LNCaP clone FGC (cell line): ENCODE measurements around the gene TNIK.

Experiments
- DNase-seq: peaks from one replicate; pipeline ENCODE4 v3.0.0-alpha.2; 2011; ENCODE audit warnings: low read depth
- H3K4me3 ChIP-seq: 2 replicates; pipeline ENCODE4 v1.5.1; 2011; ENCODE audit warnings: mild to moderate bottlenecking, low read depth, low read length, control low read depth
- TF ChIP-seq, protein P1 (sequence below): IDR thresholded peaks from 2 replicates; pipeline ENCODE4 v1.5.1; 2012; ENCODE audit warnings: mild to moderate bottlenecking; ENCODE audit not compliant: control insufficient read depth, insufficient read depth; ENCODE audit errors: extremely low read depth

TNIK gene

DNA sequence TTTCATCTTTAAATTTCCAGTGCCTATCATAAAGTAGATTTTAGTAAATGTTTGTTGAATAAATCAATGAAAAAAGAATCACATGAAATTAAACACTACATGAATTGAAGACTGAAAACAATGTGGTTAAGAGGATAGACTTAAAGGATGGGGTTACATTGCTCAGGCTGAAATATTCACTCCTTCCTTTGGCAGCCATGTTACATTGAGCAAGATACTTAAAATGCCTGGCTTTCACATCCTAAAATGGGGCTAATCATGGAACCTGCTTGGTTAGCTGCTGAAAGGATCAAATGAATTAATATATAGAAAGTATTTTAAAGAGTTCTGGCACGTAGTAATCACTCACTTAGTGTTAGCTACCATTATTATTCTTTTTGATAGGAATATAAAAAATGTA is 236.8 kb downstream of the TNIK start:
- no peak overlapping the region for H3K4me3 ChIP-seq
- TF ChIP-seq, protein P1, sequence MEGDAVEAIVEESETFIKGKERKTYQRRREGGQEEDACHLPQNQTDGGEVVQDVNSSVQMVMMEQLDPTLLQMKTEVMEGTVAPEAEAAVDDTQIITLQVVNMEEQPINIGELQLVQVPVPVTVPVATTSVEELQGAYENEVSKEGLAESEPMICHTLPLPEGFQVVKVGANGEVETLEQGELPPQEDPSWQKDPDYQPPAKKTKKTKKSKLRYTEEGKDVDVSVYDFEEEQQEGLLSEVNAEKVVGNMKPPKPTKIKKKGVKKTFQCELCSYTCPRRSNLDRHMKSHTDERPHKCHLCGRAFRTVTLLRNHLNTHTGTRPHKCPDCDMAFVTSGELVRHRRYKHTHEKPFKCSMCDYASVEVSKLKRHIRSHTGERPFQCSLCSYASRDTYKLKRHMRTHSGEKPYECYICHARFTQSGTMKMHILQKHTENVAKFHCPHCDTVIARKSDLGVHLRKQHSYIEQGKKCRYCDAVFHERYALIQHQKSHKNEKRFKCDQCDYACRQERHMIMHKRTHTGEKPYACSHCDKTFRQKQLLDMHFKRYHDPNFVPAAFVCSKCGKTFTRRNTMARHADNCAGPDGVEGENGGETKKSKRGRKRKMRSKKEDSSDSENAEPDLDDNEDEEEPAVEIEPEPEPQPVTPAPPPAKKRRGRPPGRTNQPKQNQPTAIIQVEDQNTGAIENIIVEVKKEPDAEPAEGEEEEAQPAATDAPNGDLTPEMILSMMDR = no peak
- DNase-seq = no peak

DNA sequence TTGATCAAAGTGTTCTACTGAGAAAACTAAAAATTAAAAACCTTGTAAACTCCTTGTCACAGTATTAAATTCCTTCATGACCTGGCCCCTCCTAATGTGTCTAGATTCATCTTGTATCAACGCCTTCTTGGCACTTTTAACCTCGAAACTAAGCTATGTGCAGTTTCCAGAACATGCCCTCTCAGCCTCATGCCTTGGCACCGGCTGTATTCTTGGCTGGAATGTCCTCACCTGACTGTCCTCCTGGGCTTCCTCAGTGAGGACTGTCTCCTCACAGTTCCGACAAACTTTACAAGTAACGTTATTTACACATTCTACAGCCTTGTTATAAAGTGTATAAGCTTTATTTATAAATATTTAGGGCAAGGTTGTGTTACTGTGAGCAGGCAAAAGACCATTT is 237.2 kb downstream of the TNIK start:
- TF ChIP-seq, protein P1 = no peak
- no peak for DNase-seq
- H3K4me3 ChIP-seq = no peak overlapping the region

DNA sequence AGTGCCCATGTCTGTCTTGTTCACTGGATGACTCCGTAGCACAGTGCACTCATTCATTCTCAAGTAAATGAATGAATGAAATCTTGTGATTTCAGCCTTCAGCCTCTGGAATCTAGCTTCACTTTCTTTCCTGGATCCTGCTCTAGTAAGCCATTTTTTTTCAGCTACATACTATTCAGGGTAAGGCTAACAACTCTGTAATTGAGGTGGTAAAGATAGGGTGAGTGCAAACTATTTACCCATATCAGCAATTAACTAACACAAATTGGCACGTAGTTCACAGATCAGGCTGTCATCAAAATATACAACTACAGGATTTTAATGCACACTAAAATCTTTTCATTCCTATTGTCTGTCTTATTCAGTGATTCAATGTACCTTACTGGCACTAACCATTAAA is 238.6 kb downstream of the TNIK start:
- no peak for DNase-seq
- TF ChIP-seq, protein P1 = no peak
- no peak overlapping the region for H3K4me3 ChIP-seq

GRCh38 chr3:171221104-171221503 is 239.1 kb downstream of the TNIK start:
- no peak for DNase-seq
- no peak overlapping the region for H3K4me3 ChIP-seq
- TF ChIP-seq, protein P1 = no peak

DNA sequence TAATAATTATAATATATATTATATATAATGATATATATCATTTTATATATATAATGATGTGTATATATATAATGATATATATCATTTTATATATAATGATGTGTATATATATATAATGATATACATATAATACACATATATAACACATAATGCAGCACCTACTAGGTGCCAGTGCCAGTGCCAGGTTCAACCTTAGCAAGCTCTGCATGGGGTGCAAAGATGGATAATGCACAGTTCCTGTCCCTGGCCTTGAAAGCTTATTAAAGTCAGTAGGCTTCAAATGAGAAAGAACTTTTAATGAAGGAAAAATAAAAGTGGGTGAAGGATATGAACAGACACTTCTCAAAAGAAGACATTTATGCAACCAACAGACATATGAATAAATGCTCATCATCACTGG is 240.9 kb downstream of the TNIK start:
- no peak overlapping the region for H3K4me3 ChIP-seq
- TF ChIP-seq, protein P1 = no peak
- no peak for DNase-seq

GRCh38 chr3:171218069-171218468 is 242.1 kb downstream of the TNIK start:
- no peak overlapping the region for H3K4me3 ChIP-seq
- TF ChIP-seq, protein P1 = no peak
- no peak for DNase-seq

GRCh38 chr3:171213907-171214306 is 246.3 kb downstream of the TNIK start:
- no peak overlapping the region for H3K4me3 ChIP-seq
- TF ChIP-seq, protein P1 = no peak
- DNase-seq = no peak
